ENCODE results near the gene TCHH. TPM values are rescaled to one million over a fixed set of nuclear protein-coding genes. Genes with fewer than 3 reads are reported as not detected.
A peak's percentile ranks its signal among the peaks of the same experiment; 100 is the strongest.

The TCHH gene
- total RNA-seq, 1 experiment from 2014 or later, result 0.12 TPM

DNA sequence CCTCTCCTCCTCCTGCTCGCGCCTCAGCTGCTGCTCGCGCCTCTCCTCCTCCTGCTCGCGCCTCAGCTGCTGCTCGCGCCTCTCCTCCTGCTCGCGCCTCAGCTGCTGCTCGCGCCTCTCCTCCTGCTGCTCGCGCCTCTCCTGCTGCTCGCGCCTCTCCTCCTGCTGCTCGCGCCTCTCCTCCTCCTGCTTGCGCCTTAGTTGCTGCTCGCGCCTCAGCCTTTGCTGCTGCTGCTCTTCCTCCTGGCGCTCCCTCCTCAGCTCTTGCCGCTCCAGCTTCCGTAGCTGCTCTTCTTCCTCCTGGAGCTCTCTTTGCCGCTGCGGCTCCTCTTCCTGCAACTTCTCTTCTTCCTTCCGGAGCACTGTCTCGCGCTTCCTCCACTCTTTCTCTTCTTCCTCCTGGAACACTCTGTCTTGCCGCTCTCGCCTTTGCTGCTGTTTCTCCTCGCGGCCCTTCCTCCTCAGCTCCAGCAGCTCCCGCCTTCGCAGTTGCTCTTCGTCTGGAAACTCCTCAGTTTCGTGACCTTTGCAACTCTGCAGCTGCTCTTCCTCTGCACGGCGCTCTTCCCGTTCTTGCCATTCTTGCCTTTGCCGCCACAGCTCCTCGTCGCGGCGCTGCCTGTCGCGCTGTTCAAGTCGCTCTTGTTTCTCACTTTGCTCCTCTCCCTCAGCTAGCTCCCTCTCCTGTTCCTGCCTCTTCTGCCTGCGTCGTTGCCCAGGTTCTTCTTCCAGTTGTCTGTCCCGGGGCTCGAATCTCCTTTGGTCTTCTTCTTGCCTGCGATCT lies 3.0 kb downstream of the TCHH start:
- H3K27ac Mint-ChIP-seq (ENCODE audit: low read depth, unreplicated experiment), result no peak overlapping the region
- no peaks in the 10 kb centered on the region for H3K27me3 Mint-ChIP-seq (ENCODE audit: insufficient read depth, unreplicated experiment)
- no TSS peak for BruUV-seq (replicated peaks)
- no peaks in the 10 kb centered on the region for H3K4me1 Mint-ChIP-seq (ENCODE audit: insufficient read depth, unreplicated experiment)
- CTCF ChIA-PET, result interaction anchor here (0.6 to 5.5 kb wide), 6 partner anchors 11 to 112 kb away, joined by 3 to 78 read pairs (median 4); no protein-coding TSS in a partner anchor
- TF ChIP-seq, protein P1, sequence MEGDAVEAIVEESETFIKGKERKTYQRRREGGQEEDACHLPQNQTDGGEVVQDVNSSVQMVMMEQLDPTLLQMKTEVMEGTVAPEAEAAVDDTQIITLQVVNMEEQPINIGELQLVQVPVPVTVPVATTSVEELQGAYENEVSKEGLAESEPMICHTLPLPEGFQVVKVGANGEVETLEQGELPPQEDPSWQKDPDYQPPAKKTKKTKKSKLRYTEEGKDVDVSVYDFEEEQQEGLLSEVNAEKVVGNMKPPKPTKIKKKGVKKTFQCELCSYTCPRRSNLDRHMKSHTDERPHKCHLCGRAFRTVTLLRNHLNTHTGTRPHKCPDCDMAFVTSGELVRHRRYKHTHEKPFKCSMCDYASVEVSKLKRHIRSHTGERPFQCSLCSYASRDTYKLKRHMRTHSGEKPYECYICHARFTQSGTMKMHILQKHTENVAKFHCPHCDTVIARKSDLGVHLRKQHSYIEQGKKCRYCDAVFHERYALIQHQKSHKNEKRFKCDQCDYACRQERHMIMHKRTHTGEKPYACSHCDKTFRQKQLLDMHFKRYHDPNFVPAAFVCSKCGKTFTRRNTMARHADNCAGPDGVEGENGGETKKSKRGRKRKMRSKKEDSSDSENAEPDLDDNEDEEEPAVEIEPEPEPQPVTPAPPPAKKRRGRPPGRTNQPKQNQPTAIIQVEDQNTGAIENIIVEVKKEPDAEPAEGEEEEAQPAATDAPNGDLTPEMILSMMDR (IDR thresholded peaks at IDR 0.05; ENCODE audit: unreplicated experiment), result no peak
- POLR2A ChIA-PET, result interaction anchor here (0.6 to 4.5 kb wide), 6 partner anchors 8 to 71 kb away, joined by 3 to 45 read pairs (median 6); no protein-coding TSS in a partner anchor
- H3K4me3 Mint-ChIP-seq (ENCODE audit: unreplicated experiment), result no peak overlapping the region
- no peak for DNase-seq (ENCODE audit: unreplicated experiment)
- no peaks in the 10 kb centered on the region for H3K36me3 Mint-ChIP-seq (ENCODE audit: insufficient read depth, unreplicated experiment)
- intact Hi-C loops (cut with micrococcal nuclease), result no loop called here
- peaks cover 7% of the 10 kb centered on the region for H3K9me3 Mint-ChIP-seq (ENCODE audit: unreplicated experiment)

DNA sequence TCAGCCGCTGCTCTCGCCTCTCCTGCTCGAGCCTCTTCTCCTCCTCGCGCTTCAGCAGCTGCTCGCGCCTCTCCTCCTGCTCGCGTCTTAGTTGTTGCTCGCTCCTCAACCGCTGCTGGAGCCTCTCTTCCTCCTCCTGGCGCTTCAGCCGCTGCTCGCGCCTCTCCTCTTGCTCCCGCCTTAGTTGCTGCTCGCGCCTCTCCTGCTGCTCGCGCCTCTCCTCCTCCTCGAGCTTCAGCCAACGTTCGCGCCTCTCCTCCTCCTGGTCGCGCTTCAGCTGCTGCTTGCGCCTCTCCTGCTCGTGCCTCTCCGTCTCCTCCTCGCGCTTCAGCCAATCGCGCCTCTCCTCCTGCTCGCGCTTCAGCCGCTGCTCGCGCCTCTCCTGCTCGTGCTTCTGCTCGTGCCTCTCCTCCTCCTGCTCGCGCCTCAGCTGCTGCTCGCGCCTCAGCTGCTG lies 3.7 kb downstream of the TCHH start:
- TF ChIP-seq, protein P1 (IDR thresholded peaks at IDR 0.05; ENCODE audit: unreplicated experiment), result no peak
- H3K4me3 Mint-ChIP-seq (ENCODE audit: unreplicated experiment), result no peak overlapping the region
- BruUV-seq (replicated peaks), result no TSS peak
- DNase-seq (ENCODE audit: unreplicated experiment), result no peak
- peaks cover 7% of the 10 kb centered on the region for H3K9me3 Mint-ChIP-seq (ENCODE audit: unreplicated experiment)
- ChIA-PET POLR2A (interaction anchor here (1.3 to 4.5 kb wide), 7 partner anchors 16 to 119 kb away, joined by 3 to 45 read pairs (median 15); partner anchors contain the start of gene S100A11), CTCF (interaction anchor here (0.6 to 5.5 kb wide), 8 partner anchors 8 to 347 kb away, joined by 3 to 78 read pairs (median 5); no protein-coding TSS in a partner anchor)
- H3K27ac Mint-ChIP-seq (ENCODE audit: low read depth, unreplicated experiment), result no peak overlapping the region
- H3K27me3 Mint-ChIP-seq (ENCODE audit: insufficient read depth, unreplicated experiment), result no peaks in the 10 kb centered on the region
- no peaks in the 10 kb centered on the region for H3K36me3 Mint-ChIP-seq (ENCODE audit: insufficient read depth, unreplicated experiment)
- H3K4me1 Mint-ChIP-seq (ENCODE audit: insufficient read depth, unreplicated experiment), result no peaks in the 10 kb centered on the region
- intact Hi-C loops (cut with micrococcal nuclease), result loop anchor here (2.0 kb wide), 1 partner anchor 31 kb away; no protein-coding TSS in a partner anchor

DNA sequence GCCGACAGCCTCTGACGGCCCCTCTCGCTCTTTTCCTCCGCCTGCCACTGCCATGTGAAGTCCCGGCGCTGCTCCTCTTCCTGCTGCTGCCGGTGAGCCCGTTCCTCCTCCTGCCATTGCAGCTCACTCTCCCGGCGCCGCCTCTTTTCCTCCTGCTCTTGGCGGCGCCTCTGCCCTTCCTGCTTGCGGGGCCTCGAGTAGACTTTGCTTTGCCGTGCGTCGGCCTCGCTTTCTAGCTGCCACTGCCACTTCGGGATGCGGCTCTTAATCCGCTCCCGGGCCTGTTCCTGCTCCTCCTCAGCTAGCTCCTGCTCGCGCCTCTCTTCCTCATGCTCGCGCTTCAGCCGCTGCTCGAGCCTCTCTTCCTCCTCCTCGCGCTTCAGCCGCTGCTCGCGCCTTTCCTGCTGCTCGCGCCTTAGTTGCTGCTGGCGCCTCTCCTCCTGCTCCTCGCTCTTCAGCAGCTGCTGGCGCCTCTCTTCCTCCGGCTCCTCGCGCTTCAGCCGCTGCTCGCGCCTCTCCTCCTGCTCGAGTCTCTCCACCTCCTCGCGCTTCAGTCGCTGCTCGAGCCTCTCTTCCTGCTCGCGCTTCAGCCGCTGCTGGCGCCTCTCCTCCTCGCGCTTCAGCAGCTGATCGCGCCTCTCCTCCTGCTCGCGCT lies 4.3 kb downstream of the TCHH start:
- DNase-seq (ENCODE audit: unreplicated experiment), result peak; percentile 71
- POLR2A ChIA-PET, result interaction anchor here (0.6 to 4.5 kb wide), 27 partner anchors 10 to 726 kb away, joined by 3 to 45 read pairs (median 4); partner anchors contain the start of genes S100A10, S100A11, TCHHL1 and THEM4

More for the DNA sequence above, 4.3 kb downstream of the TCHH start:
- TF ChIP-seq, protein P1 (IDR thresholded peaks at IDR 0.05; ENCODE audit: unreplicated experiment), result no peak
- intact Hi-C loops (cut with micrococcal nuclease), result loop anchor here (2.0 kb wide), 1 partner anchor 32 kb away; no protein-coding TSS in a partner anchor
- Mint-ChIP-seq H3K9me3 (ENCODE audit: unreplicated experiment) (peaks cover 7% of the 10 kb centered on the region), H3K4me1 (ENCODE audit: insufficient read depth, unreplicated experiment) (no peaks in the 10 kb centered on the region), H3K27ac (ENCODE audit: low read depth, unreplicated experiment) (no peak overlapping the region), H3K4me3 (ENCODE audit: unreplicated experiment) (no peak overlapping the region), H3K27me3 (ENCODE audit: insufficient read depth, unreplicated experiment) (no peaks in the 10 kb centered on the region), H3K36me3 (ENCODE audit: insufficient read depth, unreplicated experiment) (no peaks in the 10 kb centered on the region)
- CTCF ChIA-PET, result interaction anchor here (0.6 to 5.5 kb wide), 17 partner anchors 9 to 385 kb away, joined by 3 to 78 read pairs (median 5); no protein-coding TSS in a partner anchor
- no TSS peak for BruUV-seq (replicated peaks)
